B cell (primary cell): ENCODE results near the gene TAF1C. TPM values are rescaled to one million over a fixed set of nuclear protein-coding genes. Genes with fewer than 3 reads are reported as not detected.

Source experiments
- ATAC-seq: fragments of 200-7000 bp; cut with Tn5 transposase; one replicate; pipeline ENCODE4 v1.10.0; 2021; ENCODE audit warnings: low read depth, mild to moderate bottlenecking, moderate number of reproducible peaks, moderate library complexity
- CTCF ChIA-PET: fragments of 350-600 bp; sonication (Branson Sonifier 250); formaldehyde crosslinking; loops from one replicate; lab custom pipeline; 2021; ENCODE audit warnings: antibody characterized with exemption, inconsistent platforms; lab: Charles Lee
- POLR2A ChIA-PET: fragments of 350-600 bp; sonication (Branson Sonifier 250); formaldehyde crosslinking; loops from one replicate; lab custom pipeline; 2021; ENCODE audit warnings: antibody characterized with exemption; lab: Charles Lee
- DNase-seq: peaks from one replicate; pipeline ENCODE4 v3.0.0; 2013
- H2AFZ ChIP-seq: 2 replicates; pipeline ENCODE4 v1.6.1; 2012; ENCODE audit warnings: mild to moderate bottlenecking, low read depth, low read length; ENCODE audit not compliant: insufficient read depth, poor library complexity, severe bottlenecking
- H3K27ac ChIP-seq, 2 donors: 1 replicate in 1 of 2; 2 replicates in 1 of 2; pipeline ENCODE4 v1.5.1; 2012 to 2013; ENCODE audit warnings: low read length in 2 of 2, mild to moderate bottlenecking in 2 of 2, moderate library complexity in 1 of 2
- H3K27me3 ChIP-seq, 4 experiments: fragments of 200-600 bp in 1 of 4; sonication (generic) in 1 of 4; replicated peaks in 1 of 4; 1 replicate in 2 of 4; 2 replicates in 2 of 4; pipeline versions ENCODE4 v1.6.1 to v1.7.0; 2013 to 2016; ENCODE audit warnings: low read length in 3 of 4, mild to moderate bottlenecking in 2 of 4, mixed read lengths in 1 of 4, moderate library complexity in 1 of 4; ENCODE audit not compliant: insufficient read depth in 4 of 4, control insufficient read depth in 3 of 4; ENCODE audit errors: control extremely low read depth in 1 of 4
- H3K36me3 ChIP-seq, 2 experiments: replicated peaks in 1 of 2; 1 replicate in 1 of 2; 2 replicates in 1 of 2; pipeline versions ENCODE4 v1.6.1 to v1.7.1; 2013; ENCODE audit warnings: low read length in 1 of 2; ENCODE audit not compliant: insufficient read depth in 2 of 2, control insufficient read depth in 1 of 2; ENCODE audit errors: control extremely low read depth in 1 of 2, extremely low read depth in 1 of 2
- H3K4me1 ChIP-seq, 2 donors: fragments of 200-600 bp in 1 of 2; sonication (generic) in 1 of 2; 1 replicate in 1 of 2; 2 replicates in 1 of 2; pipeline versions ENCODE4 v1.5.1 to v1.6.1; 2013 to 2017; ENCODE audit warnings: low read length in 2 of 2; ENCODE audit not compliant: control insufficient read depth in 2 of 2, insufficient read depth in 2 of 2
- H3K4me2 ChIP-seq: replicated peaks from 2 replicates; pipeline ENCODE3; 2012; ENCODE audit warnings: mild to moderate bottlenecking, low read depth, low read length; ENCODE audit not compliant: poor library complexity, severe bottlenecking
- H3K4me3 ChIP-seq, 5 experiments: fragments of 200-600 bp in 1 of 5; sonication (generic) in 1 of 5; 1 replicate in 3 of 5; 2 replicates in 2 of 5; pipeline versions ENCODE4 v1.5.1 to v1.7.0; 2011 to 2016; ENCODE audit warnings: low read length in 4 of 5, mild to moderate bottlenecking in 4 of 5, low read depth in 2 of 5, control low read depth in 1 of 5, moderate library complexity in 1 of 5; ENCODE audit not compliant: insufficient read depth in 1 of 5; ENCODE audit errors: control extremely low read depth in 1 of 5, extremely low read depth in 1 of 5
- H3K79me2 ChIP-seq: fragments of 200-600 bp; sonication (generic); one replicate; pipeline ENCODE4 v1.6.0; 2016; ENCODE audit warnings: low read length; ENCODE audit not compliant: control insufficient read depth, insufficient read depth
- H3K9ac ChIP-seq: fragments of 200-600 bp; sonication (generic); 2 replicates; pipeline ENCODE4 v1.6.1; 2017; ENCODE audit warnings: mild to moderate bottlenecking, low read length, moderate library complexity
- H3K9me3 ChIP-seq, 3 donors: one replicate each; pipeline versions ENCODE4 v1.6.1 to v1.7.1; 2013; ENCODE audit warnings: low read length in 2 of 3; ENCODE audit not compliant: control insufficient read depth in 2 of 3, insufficient read depth in 1 of 3; ENCODE audit errors: control extremely low read depth in 1 of 3
- H4K20me1 ChIP-seq: 2 replicates; pipeline ENCODE4 v1.6.0; 2012; ENCODE audit warnings: mild to moderate bottlenecking, low read length; ENCODE audit not compliant: insufficient read depth, control insufficient read depth, poor library complexity, severe bottlenecking
- H3K27ac Mint-ChIP-seq: one replicate; pipeline ENCODE4 v1.8.0; 2021; ENCODE audit warnings: mixed read lengths
- H3K27me3 Mint-ChIP-seq: one replicate; pipeline ENCODE4 v1.8.0; 2021; ENCODE audit warnings: mixed read lengths
- H3K4me1 Mint-ChIP-seq: one replicate; pipeline ENCODE4 v1.8.0; 2021; ENCODE audit warnings: mixed read lengths
- H3K4me3 Mint-ChIP-seq: one replicate; pipeline ENCODE4 v1.8.0; 2021; ENCODE audit warnings: mixed read lengths
- H3K9me3 Mint-ChIP-seq: one replicate; pipeline ENCODE4 v1.8.0; 2022; ENCODE audit warnings: mixed read lengths; ENCODE audit not compliant: insufficient read depth
- CTCF ChIP-seq: fragments of 200-600 bp; IDR thresholded peaks from one replicate; pipeline ENCODE4 v1.8.0; 2022; ENCODE audit warnings: antibody characterized with exemption, mild to moderate bottlenecking
- EZH2 ChIP-seq: IDR thresholded peaks from 2 replicates; pipeline ENCODE4 v1.6.1; 2012; ENCODE audit warnings: borderline replicate concordance, low read depth, mild to moderate bottlenecking, moderate library complexity, low read length; ENCODE audit not compliant: insufficient read depth, poor library complexity, severe bottlenecking
- WGBS: methylation state at CpG from one replicate; pipeline ENCODE4 v1.1.5; 2013; ENCODE audit warnings: missing lambda C conversion rate; ENCODE audit not compliant: insufficient coverage; 5-methylcytosine and 5-hydroxymethylcytosine counted together
- intact Hi-C: fragments of 100-400 bp; cut with micrococcal nuclease; formaldehyde crosslinking; loops from one replicate; pipeline ENCODE4 v1.10.0; 2022
- polyA plus RNA-seq: library from polyadenylated mRNA; depleted of rRNA; stranded (reverse); fragments of >200 nt; gene quantifications from 2 replicates; pipeline ENCODE4 v1.2.3, GENCODE V29; 2012
- total RNA-seq, 2 donors: library from RNA; stranded (reverse); fragments of 120-200 nt in 1 of 2; gene quantifications; 1 replicate in 1 of 2; 2 replicates in 1 of 2; pipeline versions ENCODE4 v1.2.3 to v1.2.4, GENCODE V29; 2013 to 2022

Gene TAF1C
- total and polyA plus RNA-seq, 2 donors (not counting 1 experiment from before 2014, with no cell fraction given): 115 to 125 TPM

- no peak overlapping the region for H3K4me3 Mint-ChIP-seq
- ATAC-seq (no peak), DNase-seq (peak; percentile 6)
- peaks cover 6% of the 10 kb centered on the region for H3K4me1 Mint-ChIP-seq
- Histone ChIP-seq H3K4me2 (no peak overlapping the region), H3K9me3 (no peaks in the 10 kb centered on the region), H3K4me3 (no peak overlapping the region), H3K9ac (no peak overlapping the region), H2AFZ (no peak overlapping the region), H3K36me3 (peaks cover 0 to 56% of the 10 kb centered on the region in 2 experiments), H3K27me3 (no peaks in the 10 kb centered on the region), H3K4me1 (peaks cover 0 to 3% of the 10 kb centered on the region in 2 donors), H3K79me2 (peaks cover 8% of the 10 kb centered on the region), H3K27ac (no peak overlapping the region), H4K20me1 (peaks cover 6% of the 10 kb centered on the region)
- no peaks in the 10 kb centered on the region for H3K9me3 Mint-ChIP-seq
- POLR2A ChIA-PET: no interaction called here
- CTCF ChIA-PET: interaction anchor here (1.1 to 1.2 kb wide), 2 partner anchors 8 to 95 kb away, joined by 3 to 4 read pairs; partner anchors contain the start of gene TAF1C
- peak overlapping the region; percentile 32 for H3K27ac Mint-ChIP-seq
- H3K27me3 Mint-ChIP-seq: no peaks in the 10 kb centered on the region
- TF ChIP-seq EZH2 (no peak), CTCF (no peak)
- intact Hi-C loops: no loop called here
- WGBS: 97% methylated on average over 28 of the region's 28 CpGs
Observed at GRCh38 chr16:84178892-84179611, 7.8 kb downstream of the TAF1C start.

GRCh38 chr16:84178146-84178765 is 8.6 kb downstream of the TAF1C start:
- no peak overlapping the region for H3K4me3 ChIP-seq
- H2AFZ ChIP-seq: no peak overlapping the region
- H3K9me3 ChIP-seq: no peaks in the 10 kb centered on the region
- Mint-ChIP-seq H3K4me1 (peaks cover 6% of the 10 kb centered on the region), H3K4me3 (no peak overlapping the region), H3K27me3 (no peaks in the 10 kb centered on the region), H3K9me3 (no peaks in the 10 kb centered on the region), H3K27ac (no peak overlapping the region)
- ChIA-PET CTCF (interaction anchor here (1.2 to 1.4 kb wide), 3 partner anchors 9 to 88 kb away, joined by 3 to 4 read pairs (median 4); partner anchors contain the start of gene TAF1C), POLR2A (no interaction called here)
- no peaks in the 10 kb centered on the region for H4K20me1 ChIP-seq
- ATAC-seq (no peak), DNase-seq (no peak)
- H3K9ac ChIP-seq: no peak overlapping the region
- no peak overlapping the region for H3K4me2 ChIP-seq
- 93% methylated on average over 15 of the region's 15 CpGs for WGBS
- H3K79me2 ChIP-seq: peaks cover under 1% of the 10 kb centered on the region
- H3K36me3 ChIP-seq: peaks cover 0 to 48% of the 10 kb centered on the region in 2 experiments
- H3K4me1 ChIP-seq: peaks cover 0 to 3% of the 10 kb centered on the region in 2 donors
- TF ChIP-seq EZH2 (no peak), CTCF (no peak)
- H3K27ac ChIP-seq: no peak overlapping the region
- no peaks in the 10 kb centered on the region for H3K27me3 ChIP-seq
- intact Hi-C loops: no loop called here
